ENCODE data around the gene SLC1A2.

Gene SLC1A2

DNA sequence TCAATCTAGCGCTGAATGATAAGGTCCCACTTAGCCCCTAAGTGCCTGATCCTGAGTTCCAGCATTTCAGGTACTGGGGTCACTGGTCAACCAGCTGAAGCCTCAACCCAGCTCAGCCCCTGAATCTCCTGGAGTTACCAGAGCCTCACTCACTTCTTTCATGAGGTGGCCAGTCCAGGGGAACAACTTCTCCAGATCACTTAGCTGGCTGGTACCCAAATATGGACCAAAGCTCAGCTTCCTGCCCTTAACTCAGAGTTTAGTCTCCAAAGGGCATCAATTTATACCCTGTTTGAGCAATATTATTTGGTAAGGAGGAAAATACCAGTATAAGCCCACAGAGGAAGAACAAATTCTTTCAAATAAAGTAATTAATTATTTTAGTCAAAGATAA, 105.6 kb downstream of the SLC1A2 start:
- H3K27ac ChIP-seq = peak overlapping the region in 1 of 21 experiments; percentile 33

DNA sequence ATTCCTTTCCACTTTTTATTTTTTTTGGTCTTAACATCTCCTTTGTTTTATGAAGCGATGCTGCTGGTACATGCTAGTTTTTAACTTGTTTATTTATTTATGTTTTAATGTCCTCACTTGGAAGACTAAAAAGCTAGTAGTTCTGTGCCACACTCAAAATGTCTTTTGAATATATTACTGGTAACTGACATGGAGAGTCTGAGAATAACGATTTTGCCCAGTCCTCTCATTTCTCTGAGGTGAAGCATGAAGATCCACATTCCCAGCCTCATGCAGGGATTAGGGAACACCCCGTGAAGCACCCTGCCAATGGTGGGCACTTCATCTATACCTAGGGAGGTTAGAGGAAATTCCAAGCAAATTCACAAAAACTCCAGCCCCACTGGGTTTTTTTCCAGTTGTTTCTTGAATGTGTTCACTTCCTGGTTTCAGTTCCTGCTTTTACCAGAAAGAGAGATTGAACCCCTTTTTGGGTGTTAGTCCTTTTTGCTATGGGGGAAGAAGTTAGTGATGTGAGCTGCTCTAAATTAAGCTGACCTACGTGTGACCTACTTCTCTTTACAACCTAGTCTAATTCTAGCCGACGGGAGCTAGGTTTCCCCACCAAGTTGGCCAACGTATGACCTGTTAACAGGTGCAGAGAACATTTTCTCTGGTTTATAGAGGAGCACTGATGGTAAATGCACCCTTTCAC, 106.1 kb downstream of the SLC1A2 start:
- Histone ChIP-seq H3K27ac (peak overlapping the region in 2 of 21 experiments; percentile 24 to 33), H3K4me3 (no peak overlapping the region)

More for the DNA sequence above, 105.6 kb downstream of the SLC1A2 start:
- H3K4me3 ChIP-seq = no peak overlapping the region

DNA sequence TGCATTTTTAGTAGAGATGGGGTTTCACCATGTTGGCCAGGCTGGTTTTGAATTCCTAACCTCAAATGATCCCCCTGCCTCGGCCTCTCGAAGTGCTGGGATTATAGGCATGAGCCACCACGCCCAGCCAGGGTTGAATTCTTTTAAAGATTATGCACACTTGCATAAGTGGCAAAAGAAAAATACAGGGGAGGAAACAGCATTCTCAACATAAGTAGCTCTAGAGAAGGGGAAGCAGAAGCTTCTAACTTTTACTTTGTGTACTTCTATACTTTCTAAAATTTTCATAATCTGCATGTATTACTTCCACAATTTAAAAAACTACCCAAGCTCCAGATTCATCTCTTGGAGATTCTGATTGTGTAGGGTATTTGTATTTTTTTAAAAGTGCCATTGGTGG, 108.0 kb downstream of the SLC1A2 start:
- peak overlapping the region in 1 of 21 experiments; percentile 29 for H3K27ac ChIP-seq
- H3K4me3 ChIP-seq = no peak overlapping the region

DNA sequence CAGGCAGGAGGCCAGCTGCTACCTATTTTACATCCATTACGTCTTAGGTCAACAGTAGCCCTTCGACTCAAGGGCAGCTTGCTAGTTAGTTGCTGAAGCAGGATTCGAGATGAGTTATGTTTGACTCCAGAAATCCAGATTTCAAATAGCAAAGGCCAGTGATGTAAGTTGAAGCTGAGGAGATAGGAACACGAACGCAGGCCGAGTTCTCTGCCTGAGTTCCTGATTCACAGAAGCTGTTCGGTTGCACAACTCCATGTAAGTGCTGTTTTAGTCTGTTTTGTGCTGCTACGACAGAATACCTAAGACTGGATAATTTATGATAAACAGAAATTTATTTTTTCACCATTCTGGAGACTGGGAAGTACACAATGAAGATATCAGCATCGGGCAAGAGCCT, 111.2 kb downstream of the SLC1A2 start:
- Histone ChIP-seq H3K4me3 (no peak overlapping the region), H3K27ac (peak overlapping the region in 2 of 21 experiments; percentile 33 to 42)

DNA sequence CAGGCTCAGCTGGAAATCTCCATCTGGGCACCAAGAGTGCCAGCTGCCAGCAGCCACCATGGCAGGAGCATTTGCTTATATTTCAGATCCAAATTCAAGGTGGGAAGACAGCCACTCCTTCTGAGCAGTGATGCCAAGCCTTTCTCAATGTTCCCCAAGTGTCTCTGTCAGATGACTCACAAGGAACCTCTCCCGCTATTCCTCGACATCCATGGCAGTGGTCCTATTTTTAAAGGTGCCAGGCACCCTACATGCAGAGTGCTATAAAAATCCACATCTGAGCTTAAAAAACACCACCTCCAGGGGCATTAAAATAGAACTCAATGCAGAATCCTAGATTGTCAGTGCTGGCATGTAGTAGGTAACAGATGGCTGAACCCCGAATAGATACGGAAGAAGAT, 112.1 kb downstream of the SLC1A2 start:
- peak overlapping the region in 2 of 21 experiments; percentile 1 to 33 for H3K27ac ChIP-seq
- H3K4me3 ChIP-seq = no peak overlapping the region

DNA sequence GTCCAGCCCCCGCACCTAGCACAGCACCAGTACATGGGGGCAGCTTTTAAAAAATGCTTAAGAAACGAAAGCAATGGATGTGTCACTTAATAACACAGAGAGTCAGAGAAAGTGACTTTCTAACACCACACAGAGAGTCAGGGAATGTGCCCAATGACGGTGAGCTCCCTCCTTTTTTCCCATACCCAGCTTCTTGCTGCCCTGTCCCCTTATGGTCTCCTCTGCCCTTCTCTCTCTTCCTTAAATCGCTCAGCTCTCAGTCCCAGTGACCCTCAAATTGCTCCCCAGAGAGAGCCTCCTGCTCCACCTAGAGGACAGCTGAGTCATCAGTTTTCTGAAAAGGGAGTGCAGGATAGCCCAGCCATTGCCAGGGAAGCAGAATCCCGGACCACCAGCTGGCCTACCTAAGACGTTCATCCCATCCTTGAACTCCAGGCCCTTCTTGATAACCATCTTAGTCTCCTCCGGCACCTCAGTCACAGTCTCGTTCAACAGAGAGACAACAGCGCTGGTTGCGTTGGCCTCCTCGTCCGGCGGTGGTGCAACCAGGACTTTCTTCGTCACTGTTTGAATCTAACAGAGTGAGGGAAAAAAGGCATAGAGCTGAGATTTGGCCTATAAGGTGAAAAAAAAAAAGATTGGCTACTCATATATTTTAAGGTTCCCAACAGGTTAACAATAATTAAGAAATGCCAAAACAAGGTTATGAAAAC, 113.5 kb downstream of the SLC1A2 start:
- Histone ChIP-seq H3K4me3 (no peak overlapping the region), H3K27ac (peak overlapping the region in 9 of 21 experiments; percentile 9 to 87 (median 66))

DNA sequence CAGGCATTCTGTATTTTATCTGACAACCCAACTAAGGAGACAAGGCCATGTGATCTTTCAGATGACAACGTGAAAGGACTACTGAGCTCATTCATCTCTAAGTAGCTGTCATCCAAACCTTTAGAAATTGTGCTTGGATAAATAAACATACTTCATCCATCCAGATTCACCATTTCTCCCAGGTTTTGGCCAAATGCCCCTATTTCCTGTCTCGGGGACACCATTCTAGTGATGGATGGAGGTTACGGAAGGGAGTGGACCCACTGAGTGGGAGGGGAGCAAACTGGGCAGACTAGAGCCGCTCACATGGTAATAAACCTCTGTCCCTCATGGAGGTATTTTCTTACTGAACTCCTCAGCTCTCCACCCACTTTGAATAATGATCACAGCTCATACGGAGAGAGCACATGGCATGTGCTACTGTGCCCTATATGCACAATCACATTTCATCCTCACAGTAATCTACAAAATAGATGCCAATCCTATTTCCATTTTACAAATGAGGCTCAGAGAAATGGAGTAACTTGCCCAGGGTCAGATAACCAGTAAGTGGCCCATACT, 114.4 kb downstream of the SLC1A2 start:
- H3K27ac ChIP-seq = peak overlapping the region in 17 of 21 experiments; percentile 55 to 87 (median 77)
- H3K4me3 ChIP-seq = no peak overlapping the region

DNA sequence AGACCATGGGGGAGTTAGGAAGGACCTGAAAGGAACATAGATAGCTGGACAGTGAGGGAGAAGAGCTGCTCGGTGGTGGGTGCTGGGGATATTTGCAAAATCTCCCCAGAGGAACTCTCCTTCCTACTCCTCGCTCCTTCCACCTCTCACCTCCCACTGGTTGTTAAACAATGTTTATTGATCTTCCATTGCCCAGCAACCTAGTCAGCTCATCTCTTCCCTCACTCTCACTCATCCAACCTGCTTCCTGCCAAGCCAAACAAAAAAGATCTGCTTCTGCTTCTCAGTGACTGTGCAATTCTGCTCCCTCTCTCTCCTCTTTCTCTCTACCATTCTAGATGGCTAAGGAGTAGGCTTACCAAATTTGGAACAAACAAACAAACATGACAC, 115.0 kb downstream of the SLC1A2 start:
- Histone ChIP-seq H3K4me3 (no peak overlapping the region), H3K27ac (peak overlapping the region in 20 of 21 experiments; percentile 55 to 87 (median 76))

DNA sequence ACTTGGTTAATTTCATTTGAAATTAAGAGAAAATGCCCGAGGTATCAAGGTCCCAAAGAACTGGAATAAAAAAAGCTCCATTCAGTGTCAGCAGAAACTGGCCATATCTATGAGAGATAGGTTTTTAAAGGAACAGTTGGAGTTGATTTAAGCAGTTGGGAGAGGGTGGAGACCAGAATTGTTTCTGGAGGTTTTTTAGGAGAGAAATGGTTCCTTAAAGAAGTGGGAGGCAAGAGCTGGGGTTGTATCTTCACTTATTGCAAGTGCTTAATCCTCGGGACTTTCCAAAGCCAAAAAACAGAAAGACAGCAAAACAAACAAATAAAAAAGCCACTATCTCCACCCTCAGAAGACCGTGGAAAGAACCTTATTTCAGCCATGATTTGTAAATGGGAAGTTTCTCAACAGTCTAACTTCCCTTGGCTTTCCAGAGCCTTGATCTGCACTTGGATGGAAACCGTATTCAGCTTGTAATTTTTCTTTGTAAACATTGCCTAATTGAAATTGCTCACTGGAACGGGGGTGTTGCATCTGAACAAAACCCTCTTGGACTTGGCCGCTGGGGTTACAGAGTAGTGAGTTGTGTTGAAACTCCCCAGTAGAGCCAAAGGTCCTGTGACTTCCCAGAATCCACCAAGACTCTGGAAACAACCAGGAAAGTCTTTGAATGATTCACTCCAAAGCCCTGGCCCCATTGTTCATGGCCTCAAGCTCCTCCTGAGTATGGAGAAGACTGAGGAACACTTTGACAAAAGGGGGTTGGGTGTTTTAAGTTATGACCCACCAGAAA, 115.6 kb downstream of the SLC1A2 start:
- Histone ChIP-seq H3K4me3 (no peak overlapping the region), H3K27ac (peak overlapping the region in 20 of 21 experiments; percentile 55 to 88 (median 78))

DNA sequence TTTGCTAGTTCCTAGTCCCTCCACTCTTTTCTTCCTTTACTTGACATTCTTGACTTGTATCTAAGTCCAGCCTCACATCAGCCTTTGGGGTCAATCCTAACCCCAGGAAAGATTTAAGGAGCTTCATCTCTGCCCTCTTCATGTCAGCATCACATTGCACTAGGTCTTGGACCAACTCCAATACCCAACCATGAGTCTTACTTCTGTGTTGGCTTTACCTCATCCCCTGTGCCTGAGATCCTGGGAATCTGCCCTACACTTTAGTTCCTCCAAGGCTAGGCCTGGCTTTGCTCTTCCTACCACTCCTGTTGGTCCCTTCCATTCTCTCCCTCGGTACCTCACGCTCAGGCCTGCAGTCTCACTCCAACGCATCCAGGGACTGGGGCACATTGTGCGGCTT, 117.0 kb downstream of the SLC1A2 start:
- H3K27ac ChIP-seq = peak overlapping the region in 16 of 21 experiments; percentile 12 to 88 (median 78)

DNA sequence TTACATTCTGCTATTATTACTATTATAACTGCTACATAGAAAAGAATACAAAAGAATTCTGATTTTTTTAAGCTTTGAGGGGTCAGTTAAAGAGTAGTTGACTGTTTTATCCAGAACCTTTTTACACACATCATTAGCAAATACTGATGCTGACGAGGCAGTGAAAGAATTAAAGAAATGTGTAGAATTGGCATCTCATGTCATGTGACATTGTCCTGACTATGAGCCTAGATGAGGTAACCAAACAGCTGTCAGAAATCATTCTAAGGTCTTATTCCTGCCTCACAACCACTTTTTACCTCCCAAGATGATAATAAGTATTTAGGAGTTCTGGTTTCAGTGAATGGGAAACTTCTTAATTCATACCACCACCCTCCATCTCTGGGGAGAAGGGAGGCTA, 121.0 kb downstream of the SLC1A2 start:
- H3K27ac ChIP-seq = no peak overlapping the region
- no peak overlapping the region for H3K4me3 ChIP-seq

More for the DNA sequence above, 117.0 kb downstream of the SLC1A2 start:
- H3K4me3 ChIP-seq = no peak overlapping the region

DNA sequence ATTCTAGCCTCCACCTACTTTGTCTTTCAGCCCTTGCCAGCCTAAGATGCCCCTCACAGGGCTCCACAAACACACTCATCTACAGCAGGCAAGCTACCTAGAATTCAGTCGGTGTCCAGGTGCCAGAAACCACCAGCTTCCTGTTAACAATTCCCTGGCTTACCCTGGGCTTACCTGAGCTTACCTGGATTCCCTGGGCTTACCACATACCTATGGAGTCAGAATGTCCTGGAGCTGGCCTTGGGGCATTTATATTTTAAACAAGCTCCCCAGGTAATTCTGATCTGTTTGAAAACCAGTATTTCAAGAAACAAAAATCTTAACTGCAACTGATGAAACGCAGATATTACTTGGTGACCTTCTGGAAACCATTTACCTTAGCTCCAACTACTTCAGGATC, 123.6 kb downstream of the SLC1A2 start:
- Histone ChIP-seq H3K4me3 (no peak overlapping the region), H3K27ac (no peak overlapping the region)

DNA sequence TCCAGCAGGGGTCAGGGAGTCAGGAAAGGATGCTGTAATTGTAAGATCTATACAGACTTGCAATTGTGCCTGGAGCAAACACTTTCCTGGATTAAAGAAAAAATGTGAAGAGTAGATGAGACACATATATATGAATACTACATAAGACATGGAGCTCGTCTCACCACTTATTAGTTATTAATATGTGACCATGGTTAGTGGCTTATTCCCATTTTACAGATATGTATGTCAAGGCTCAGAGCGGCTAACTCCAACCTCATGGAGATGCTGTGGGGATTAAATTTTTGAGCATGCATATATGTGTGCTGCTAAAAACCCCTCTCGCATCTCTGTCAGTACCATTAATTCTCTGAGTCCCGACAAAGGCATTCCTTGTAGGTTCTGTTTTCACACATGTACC, 125.7 kb downstream of the SLC1A2 start:
- Histone ChIP-seq H3K27ac (no peak overlapping the region), H3K4me3 (no peak overlapping the region)

DNA sequence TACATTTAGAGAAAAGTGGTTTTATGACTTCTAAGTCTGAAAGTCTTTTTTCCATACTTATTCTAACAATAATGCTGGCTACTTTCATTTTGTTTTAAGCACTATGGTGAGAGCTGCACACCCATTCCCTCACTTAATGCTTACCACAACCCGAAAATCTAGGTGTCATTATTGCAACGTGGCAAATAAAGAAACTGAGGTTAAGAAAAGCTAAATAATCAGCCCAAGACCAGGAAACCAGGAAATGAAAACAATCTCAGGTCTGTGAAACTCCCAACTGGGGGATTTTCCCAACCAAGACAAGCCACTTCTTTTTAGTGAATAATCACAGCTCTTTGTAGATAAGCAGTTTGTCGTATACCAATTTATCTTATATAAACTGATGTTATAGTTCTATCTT, 126.3 kb downstream of the SLC1A2 start:
- Histone ChIP-seq H3K27ac (no peak overlapping the region), H3K4me3 (no peak overlapping the region)

DNA sequence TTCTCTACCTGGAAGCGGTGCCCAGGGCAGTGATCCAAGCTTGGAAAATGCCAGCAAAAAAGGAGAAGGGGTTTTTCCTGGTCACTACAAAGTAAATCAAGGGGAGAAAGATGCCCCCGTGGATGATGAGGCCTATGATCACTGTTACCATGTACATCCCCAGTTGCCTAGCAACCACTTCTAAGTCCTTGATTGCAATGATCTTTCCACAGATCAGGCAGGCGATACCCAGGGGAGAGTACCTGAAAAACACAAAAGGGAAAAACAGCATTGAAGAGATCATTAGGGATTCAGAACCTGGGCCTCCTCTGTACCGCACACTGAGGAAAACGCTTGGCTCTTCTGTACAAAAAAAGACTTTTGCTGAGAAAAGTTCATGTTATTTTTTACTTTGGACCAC, 127.1 kb downstream of the SLC1A2 start:
- no peak overlapping the region for H3K27ac ChIP-seq
- no peak overlapping the region for H3K4me3 ChIP-seq

DNA sequence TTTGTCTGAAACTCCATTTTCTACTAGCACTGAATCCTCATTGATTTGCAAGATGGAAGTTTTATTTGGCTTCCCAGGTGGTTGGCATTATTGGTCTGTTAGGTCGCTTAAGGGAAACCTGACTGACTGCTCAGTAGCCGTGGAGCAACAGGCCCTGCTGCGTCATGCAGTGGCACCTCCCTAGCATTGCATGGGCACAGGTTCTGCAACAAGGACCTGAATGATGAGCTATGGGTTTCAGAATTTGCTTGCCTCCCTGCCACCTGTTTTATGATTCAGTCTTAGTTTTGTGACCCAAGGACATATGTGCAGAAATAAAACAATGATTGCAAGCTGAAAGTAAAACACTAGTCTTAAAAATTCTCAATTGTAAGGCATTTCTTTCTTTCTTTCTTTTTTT, 128.5 kb downstream of the SLC1A2 start:
- no peak overlapping the region for H3K4me3 ChIP-seq
- peak overlapping the region in 1 of 21 experiments; percentile 55 for H3K27ac ChIP-seq

DNA sequence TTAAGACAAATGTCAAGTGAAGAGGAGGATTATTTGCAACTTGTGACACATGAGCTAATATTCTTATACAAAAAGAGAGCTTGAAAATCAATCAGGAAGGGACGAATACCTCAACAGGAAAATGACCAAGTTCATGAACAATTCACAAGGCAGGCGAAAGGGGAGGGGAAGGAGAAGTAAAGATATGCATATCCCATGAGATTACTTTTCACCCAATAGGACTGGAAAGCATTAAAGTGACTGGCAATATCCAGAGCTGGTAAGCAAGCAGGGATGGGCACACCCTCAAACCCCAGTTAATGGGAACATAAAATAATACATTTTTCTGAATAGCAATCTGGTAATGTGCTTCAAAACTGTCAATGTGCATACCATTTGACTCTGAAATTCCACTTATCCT, 129.5 kb downstream of the SLC1A2 start:
- peak overlapping the region in 9 of 21 experiments; percentile 1 to 79 (median 33) for H3K27ac ChIP-seq
- no peak overlapping the region for H3K4me3 ChIP-seq

DNA sequence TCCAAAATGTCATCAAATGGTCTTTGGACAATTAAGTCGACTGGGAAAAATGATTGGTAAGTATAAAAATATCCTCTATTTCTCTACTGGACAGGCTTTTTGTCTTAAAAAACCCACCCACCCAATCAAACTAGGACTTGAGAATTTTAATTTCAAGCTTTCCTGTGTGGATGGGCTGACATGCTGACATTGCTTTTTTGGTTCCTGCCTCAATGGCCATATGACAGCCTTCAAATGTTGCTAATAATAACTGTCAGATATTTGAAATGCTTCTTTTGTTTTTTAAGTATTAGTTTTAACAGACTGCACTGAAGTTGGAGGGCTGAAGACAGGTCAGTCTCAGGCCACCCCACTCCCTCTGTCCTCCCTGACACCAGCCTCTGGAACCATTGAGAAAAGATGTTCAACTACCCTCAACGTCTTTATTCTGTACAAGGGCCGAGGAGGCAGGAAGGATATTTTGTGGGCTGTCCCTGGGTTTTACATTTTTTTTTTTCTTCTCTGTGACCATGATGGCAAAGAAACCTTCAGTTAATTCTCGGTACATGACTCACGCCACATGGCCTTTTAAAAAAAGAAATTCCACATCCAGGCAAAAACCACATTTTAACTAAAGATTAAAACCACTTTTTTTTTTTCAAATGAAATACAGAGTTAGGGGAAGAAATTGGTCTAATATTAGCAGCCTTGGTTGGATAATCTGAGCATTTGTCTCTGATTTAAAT, 130.4 kb downstream of the SLC1A2 start:
- no peak overlapping the region for H3K4me3 ChIP-seq
- H3K27ac ChIP-seq = peak overlapping the region in 10 of 21 experiments; percentile 18 to 79 (median 51)

DNA sequence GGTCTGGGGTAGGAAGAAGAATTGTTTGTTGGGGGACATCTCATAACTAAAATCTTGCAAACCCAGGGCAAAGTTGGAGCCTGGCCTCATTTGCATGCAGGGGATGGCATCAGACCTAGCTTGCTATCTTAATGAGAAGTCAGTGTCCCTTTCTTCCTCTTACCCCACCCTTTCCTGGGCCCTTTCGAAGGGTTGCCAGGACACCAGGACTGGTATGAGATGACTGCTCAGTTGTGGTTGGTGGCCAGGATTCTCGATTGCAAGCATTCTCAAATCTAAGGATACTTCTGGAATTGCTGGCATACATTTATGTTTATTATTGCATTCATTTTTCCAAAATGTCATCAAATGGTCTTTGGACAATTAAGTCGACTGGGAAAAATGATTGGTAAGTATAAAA, 131.0 kb downstream of the SLC1A2 start:
- Histone ChIP-seq H3K4me3 (no peak overlapping the region), H3K27ac (peak overlapping the region in 9 of 21 experiments; percentile 11 to 79 (median 33))
